ENCODE measurements around the gene ENTHD1.
"Not testable (repeated sequence)": the region's sequence is repeated elsewhere in the genome, so short reads cannot be mapped to it uniquely, and the experiment has no call there.

The ENTHD1 gene

GRCh38 chr22:39859903-39860588, 33.5 kb downstream of the ENTHD1 start:
- DNase-seq (ENCODE audit: extremely low spot score, insufficient read length, low read depth) (no peak), FAIRE-seq (peak; percentile 83)

- no peak for FAIRE-seq
- no peak for DNase-seq (ENCODE audit: extremely low spot score, insufficient read length, low read depth)
Measured at GRCh38 chr22:39856588-39856987, 37.0 kb downstream of the ENTHD1 start.

DNA sequence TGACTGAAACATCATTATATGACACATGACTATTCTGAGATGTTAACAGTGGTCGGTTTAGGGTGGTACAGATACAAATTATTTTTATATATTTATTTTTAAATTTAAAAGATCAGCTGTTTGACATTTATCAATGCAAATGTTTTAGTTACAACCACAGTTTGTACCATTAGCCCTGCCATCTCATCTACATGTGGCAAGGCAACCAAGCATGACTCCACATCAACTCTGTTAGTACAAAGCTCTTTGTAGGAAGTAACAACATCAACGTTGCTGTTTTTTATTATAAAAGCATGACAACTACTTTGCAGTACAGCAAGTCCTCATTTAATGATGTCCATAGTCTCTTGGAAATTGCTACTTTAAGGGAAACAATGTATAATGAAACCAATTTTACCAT, 40.8 kb downstream of the ENTHD1 start:
- DNase-seq (ENCODE audit: extremely low spot score, insufficient read length, low read depth): no peak
- FAIRE-seq: no peak

DNA sequence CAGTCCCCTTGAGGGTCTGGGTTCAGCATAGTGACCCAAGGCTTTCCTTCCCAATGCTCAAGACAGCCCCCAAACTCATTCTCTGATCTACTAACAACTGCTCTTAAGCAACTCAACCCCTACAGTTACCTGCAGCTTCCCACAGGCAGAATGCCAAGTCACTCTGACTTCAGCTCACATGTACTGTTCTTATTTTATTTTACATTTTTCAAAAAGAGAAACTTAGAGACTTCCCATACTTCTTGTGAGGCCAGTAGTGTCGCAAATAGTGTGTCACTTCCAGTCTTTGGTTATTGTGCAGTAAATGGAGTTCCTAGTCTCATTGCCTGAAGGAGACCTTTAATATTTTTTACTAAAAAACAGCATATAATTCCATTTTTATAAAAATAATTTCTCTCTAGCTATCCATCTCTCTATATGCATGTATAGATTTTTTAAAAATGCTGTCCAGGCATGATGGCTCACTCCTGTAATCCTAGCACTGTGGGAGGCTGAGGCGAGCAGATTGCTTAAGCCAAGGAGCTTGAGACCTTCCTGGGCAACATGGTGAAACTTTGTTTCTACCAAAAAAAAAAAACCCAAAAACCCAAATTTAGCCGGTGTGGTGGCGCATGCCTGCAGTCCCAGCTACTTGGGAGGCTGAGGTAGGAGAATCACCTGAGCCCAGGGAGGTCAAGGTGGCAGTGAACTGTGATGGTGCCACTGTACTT, 41.8 kb downstream of the ENTHD1 start:
- DNase-seq (ENCODE audit: extremely low spot score, insufficient read length, low read depth) (no peak), FAIRE-seq (no peak)

DNA sequence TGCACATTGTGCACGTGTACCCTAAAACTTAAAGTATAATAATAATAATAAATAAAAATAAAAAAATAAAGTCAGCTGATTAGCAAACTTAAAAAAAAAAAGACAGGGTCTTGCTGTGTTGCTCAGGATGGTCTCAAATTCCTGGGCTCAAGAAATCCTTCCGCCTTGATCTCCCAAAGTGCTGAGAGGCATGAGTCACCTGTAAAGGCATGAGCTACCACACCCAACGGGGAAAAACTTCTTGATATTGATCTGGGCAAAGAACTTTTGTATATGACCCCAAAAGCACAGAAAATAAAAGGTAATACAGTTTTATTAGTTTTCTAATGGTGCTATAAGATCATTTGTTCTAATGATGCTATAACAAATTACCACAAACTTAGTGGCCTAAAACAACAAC, 46.1 kb downstream of the ENTHD1 start:
- FAIRE-seq: no peak
- DNase-seq (ENCODE audit: extremely low spot score, insufficient read length, low read depth): no peak

GRCh38 chr22:39846539-39846938, 47.0 kb downstream of the ENTHD1 start:
- FAIRE-seq; DNase-seq (ENCODE audit: extremely low spot score, insufficient read length, low read depth): not testable (repeated sequence)

GRCh38 chr22:39845529-39845928, 48.0 kb downstream of the ENTHD1 start:
- FAIRE-seq (no peak), DNase-seq (ENCODE audit: extremely low spot score, insufficient read length, low read depth) (no peak)

- FAIRE-seq (peak; percentile 45), DNase-seq (ENCODE audit: extremely low spot score, insufficient read length, low read depth) (no peak)
Measured at GRCh38 chr22:39839917-39840510, 53.5 kb downstream of the ENTHD1 start.

DNA sequence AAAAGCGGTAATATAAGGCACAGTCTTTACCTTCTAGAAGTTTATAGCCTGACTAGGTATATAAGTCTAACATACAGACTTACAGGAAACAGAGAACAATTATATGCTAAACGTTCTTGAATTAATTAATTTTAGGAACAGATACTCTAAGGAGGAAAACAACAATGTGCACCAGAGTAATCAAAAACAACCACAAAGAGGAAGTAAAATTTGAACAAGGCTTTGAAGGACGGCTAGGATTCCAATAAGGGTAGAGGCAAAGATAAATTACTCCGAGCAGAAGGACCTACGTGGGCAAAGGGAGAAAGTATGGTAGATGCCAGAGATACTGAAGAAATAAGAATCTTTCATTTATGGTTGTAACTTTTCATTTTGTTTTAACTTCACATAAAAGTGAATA, 54.4 kb downstream of the ENTHD1 start:
- DNase-seq (ENCODE audit: extremely low spot score, insufficient read length, low read depth): no peak
- peak; percentile 64 for FAIRE-seq

DNA sequence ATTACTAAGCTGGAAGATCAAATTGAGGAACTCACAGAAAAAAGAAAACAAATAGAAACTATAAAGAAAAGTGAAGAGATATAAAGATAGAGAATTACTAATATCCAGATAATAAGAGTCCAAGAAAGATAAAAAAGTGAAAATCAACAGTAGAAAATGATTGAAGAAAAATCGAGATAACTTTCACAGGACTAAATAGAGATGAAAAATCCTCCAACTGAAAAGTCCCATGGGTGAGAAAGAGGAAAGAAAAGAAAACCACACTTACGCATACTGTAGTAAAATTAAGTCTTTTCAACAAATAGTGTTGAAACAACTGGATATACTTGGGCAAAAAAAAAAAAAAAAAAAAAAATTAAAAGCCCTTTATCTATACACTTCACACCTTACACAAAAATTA, 60.0 kb downstream of the ENTHD1 start:
- FAIRE-seq (no peak), DNase-seq (ENCODE audit: extremely low spot score, insufficient read length, low read depth) (no peak)

- FAIRE-seq: no peak
- no peak for DNase-seq (ENCODE audit: extremely low spot score, insufficient read length, low read depth)
Measured at GRCh38 chr22:39833093-39833492, 60.5 kb downstream of the ENTHD1 start.

DNA sequence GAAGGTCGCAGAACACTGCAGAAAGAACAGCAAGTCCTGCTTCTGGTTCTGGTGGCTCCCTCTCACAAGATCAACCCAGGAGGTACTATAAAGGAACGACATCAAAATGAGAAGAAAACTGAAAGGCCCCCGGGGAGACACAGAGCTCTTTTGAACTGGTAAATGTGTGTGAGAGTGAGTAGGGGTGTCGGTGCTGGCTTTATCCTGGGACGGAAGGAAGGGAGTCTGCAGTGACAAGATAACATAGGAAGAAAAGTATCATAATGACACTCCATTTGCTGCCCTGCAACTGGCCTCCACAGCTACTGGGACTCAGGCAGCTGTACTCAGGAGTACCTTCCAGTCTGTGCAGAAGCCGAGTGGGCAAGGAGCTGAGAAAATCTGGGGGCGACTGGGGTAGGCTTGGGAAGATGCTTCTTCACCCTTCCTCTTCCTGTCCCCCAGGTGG, 60.9 kb downstream of the ENTHD1 start:
- FAIRE-seq (no peak), DNase-seq (ENCODE audit: extremely low spot score, insufficient read length, low read depth) (no peak)

GRCh38 chr22:39825661-39826102, 67.9 kb downstream of the ENTHD1 start:
- FAIRE-seq (peak; percentile 88), DNase-seq (ENCODE audit: extremely low spot score, insufficient read length, low read depth) (no peak)

DNA sequence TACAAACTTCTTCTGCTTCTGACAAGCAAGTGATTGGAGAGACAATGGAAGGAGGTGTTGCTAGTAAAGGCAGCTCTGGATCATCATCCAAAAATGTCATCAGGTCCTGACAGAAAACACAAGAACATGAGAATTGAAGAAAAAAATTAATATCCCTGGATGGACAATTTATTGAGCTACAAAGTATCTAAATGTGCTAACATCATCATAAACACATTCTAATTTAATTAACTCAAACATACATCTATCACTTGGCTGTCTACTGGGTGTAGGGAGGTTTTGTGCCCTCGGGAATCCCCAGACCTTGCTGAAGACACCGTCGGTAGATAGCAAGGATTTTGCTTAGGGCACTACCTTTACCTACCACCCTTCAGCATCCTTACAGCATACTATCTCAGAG, 72.6 kb downstream of the ENTHD1 start:
- DNase-seq (ENCODE audit: extremely low spot score, insufficient read length, low read depth): no peak
- no peak for FAIRE-seq

DNA sequence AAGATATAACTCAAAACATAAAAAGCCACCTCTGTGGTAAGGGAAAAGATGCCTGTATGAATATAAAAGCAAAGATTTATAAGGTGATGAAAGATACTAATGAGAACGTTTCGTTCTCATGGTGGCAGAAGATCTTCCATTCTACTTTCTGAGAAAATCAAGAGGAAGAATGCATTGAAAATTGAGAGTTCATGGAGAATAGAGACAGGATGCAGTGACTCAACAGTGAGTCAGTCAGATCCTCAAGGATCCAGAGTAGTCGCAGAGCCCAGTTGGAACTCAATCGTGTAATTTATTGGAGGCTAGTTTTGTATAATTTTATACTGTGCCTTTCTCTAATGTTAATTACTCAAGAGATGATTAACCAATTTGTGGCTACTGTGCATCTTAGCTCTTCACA, 73.3 kb downstream of the ENTHD1 start:
- DNase-seq (ENCODE audit: extremely low spot score, insufficient read length, low read depth): no peak
- no peak for FAIRE-seq

GRCh38 chr22:39819429-39819828, 74.1 kb downstream of the ENTHD1 start:
- no peak for DNase-seq (ENCODE audit: extremely low spot score, insufficient read length, low read depth)
- peak; percentile 18 for FAIRE-seq

DNA sequence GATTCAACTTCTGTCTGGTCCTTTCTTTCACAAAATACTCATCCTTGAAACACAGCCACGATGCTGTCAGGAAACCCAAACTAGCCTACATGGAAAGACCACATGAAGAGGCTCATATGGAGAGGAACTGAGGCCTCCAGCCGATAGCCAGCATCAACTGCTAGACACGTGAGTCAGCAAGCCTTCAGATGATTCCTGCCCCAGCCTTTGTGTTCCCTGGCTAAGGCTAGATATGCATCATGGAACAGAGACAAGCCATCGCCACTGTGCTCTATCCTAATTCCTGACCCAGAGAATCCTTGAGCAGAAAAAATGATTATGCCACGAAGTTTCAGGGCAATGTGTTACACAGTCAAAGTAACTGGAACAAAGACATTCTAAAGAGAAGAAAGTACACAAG, 75.5 kb downstream of the ENTHD1 start:
- no peak for FAIRE-seq
- DNase-seq (ENCODE audit: extremely low spot score, insufficient read length, low read depth): no peak

GRCh38 chr22:39815932-39816331, 77.6 kb downstream of the ENTHD1 start:
- DNase-seq (ENCODE audit: extremely low spot score, insufficient read length, low read depth) (no peak), FAIRE-seq (no peak)

- DNase-seq (ENCODE audit: extremely low spot score, insufficient read length, low read depth) (no peak), FAIRE-seq (no peak)
Measured at GRCh38 chr22:39814899-39815298, 78.7 kb downstream of the ENTHD1 start.

DNA sequence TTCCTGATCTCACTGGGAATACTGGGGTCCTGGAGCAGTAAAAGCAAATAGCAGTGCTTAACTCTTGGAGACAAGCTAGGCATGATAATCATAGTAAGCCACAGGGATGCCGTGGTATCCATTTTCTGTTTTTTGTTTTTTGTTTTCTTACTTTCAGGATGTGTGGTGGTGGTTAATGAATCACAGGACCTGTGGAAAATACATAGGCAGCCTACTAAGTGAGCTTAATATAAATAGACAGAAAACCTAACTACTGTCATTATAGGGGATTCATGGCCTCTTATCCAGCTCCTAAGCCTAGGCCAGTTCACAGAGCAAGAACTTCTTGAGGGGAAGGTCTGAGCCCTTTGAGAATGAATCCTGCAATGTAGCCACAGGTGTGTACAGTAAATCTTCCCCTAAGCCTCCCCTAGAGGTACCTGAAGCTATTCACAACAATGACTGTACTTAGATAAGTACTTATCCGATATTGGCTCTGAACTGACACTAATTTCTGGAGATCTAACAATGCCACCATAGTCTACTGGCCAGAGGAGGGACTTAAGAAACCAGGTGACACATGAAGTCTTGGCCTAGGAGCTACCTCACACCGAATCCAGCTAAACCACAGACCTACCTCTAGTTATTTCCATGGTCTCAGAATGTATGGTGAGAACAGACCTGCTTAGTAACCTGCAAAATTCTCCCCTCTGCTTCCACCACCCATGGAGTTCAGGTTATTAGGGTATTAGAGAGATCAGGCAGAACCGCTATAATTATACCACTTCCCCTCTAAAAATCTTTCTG, 83.6 kb downstream of the ENTHD1 start:
- DNase-seq (ENCODE audit: extremely low spot score, insufficient read length, low read depth): no peak
- FAIRE-seq: peak; percentile 59
